Ascending aorta (tissue), 2 donors: Measurements from ENCODE around the gene CACNA1B. TPM values are rescaled to one million over a fixed set of nuclear protein-coding genes. Genes with fewer than 3 reads are reported as not detected.
"Not testable (repeated sequence)": the region's sequence is repeated elsewhere in the genome, so short reads cannot be mapped to it uniquely, and the experiment has no call there.

Experiments used
- DNase-seq, 2 donors: peaks; one replicate each; pipeline ENCODE4 v3.0.0-alpha.2; 2019; ENCODE audit warnings: low spot score in 2 of 2
- H3K27ac ChIP-seq, 2 donors: fragments of 200-600 bp; sonication (generic); one replicate each; pipeline ENCODE4 v1.5.1; 2016 to 2017; ENCODE audit warnings: mild to moderate bottlenecking in 1 of 2
- H3K27me3 ChIP-seq: fragments of 200-600 bp; sonication (generic); one replicate; pipeline ENCODE4 v1.5.1; 2017
- H3K36me3 ChIP-seq, 2 donors: fragments of 200-600 bp; sonication (generic); one replicate each; pipeline ENCODE4 v1.5.1; 2016
- H3K4me1 ChIP-seq, 2 donors: fragments of 200-600 bp; sonication (generic); one replicate each; pipeline ENCODE4 v1.5.1; 2016 to 2017; ENCODE audit warnings: mild to moderate bottlenecking in 1 of 2
- H3K4me3 ChIP-seq, 2 donors: fragments of 200-600 bp; sonication (generic); one replicate each; pipeline ENCODE4 v1.5.1; 2016 to 2017; ENCODE audit warnings: mild to moderate bottlenecking in 1 of 2
- H3K9me3 ChIP-seq, 2 donors: fragments of 200-600 bp; sonication (generic); one replicate each; pipeline ENCODE4 v1.5.1; 2016
- intact Hi-C: fragments of 100-400 bp; cut with DNase I; formaldehyde crosslinking; loops from one replicate; pipeline ENCODE4 v1.15.1; 2023
- total RNA-seq: library from RNA; depleted of rRNA; stranded (reverse); fragments of >200 nt; gene quantifications from one replicate; pipeline ENCODE4 v1.1.0, GENCODE V29; 2016
- TF ChIP-seq, protein P1 (sequence below), 3 experiments: fragments of 200-600 bp in 2 of 3; fragments of 450-650 bp in 1 of 3; sonication (generic) in 2 of 3; IDR thresholded peaks; one replicate each; pipeline ENCODE4 v1.5.1; 2016 to 2019; ENCODE audit warnings: antibody characterized with exemption in 3 of 3, mild to moderate bottlenecking in 1 of 3, moderate library complexity in 1 of 3

Gene CACNA1B
- total RNA-seq, 1 donor from 2014 or later = not detected

DNA sequence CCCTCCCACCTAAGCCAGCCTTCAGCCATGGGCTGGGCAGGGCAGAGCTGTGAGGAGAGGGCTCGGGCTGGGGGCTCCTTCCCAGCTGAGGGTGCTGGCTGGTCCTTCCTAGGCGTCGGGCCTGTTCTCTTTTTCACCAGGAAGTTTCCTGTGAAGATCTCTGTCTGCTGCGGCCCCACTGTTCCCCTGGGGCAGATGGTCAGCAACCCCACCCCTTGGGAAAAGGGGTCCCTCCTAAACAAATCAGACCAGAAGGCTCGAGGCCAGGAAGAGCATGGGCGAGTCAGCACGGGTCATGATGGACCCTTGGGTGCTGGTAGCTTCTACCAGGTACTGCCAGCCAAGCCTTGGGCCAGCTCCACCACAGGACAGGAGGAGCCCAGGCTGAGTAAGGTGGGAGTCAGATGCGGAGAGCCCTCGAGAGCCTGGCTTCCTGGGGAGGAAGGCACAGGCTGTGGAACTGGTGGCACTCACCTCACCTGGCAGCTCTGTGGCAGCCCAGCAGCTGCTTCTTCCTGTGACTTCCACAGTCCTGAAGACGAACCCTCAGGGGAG, 3.5 kb downstream of the CACNA1B start:
- no peaks in the 10 kb centered on the region for H3K9me3 ChIP-seq
- TF ChIP-seq, protein P1, sequence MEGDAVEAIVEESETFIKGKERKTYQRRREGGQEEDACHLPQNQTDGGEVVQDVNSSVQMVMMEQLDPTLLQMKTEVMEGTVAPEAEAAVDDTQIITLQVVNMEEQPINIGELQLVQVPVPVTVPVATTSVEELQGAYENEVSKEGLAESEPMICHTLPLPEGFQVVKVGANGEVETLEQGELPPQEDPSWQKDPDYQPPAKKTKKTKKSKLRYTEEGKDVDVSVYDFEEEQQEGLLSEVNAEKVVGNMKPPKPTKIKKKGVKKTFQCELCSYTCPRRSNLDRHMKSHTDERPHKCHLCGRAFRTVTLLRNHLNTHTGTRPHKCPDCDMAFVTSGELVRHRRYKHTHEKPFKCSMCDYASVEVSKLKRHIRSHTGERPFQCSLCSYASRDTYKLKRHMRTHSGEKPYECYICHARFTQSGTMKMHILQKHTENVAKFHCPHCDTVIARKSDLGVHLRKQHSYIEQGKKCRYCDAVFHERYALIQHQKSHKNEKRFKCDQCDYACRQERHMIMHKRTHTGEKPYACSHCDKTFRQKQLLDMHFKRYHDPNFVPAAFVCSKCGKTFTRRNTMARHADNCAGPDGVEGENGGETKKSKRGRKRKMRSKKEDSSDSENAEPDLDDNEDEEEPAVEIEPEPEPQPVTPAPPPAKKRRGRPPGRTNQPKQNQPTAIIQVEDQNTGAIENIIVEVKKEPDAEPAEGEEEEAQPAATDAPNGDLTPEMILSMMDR (IDR thresholded peaks at IDR 0.05) = no peak
- no peak for DNase-seq
- no peaks in the 10 kb centered on the region for H3K4me1 ChIP-seq
- H3K36me3 ChIP-seq = no peaks in the 10 kb centered on the region
- H3K27ac ChIP-seq = no peak overlapping the region
- no peak overlapping the region for H3K4me3 ChIP-seq
- H3K27me3 ChIP-seq = peaks cover 13% of the 10 kb centered on the region
- intact Hi-C loops = no loop called here

DNA sequence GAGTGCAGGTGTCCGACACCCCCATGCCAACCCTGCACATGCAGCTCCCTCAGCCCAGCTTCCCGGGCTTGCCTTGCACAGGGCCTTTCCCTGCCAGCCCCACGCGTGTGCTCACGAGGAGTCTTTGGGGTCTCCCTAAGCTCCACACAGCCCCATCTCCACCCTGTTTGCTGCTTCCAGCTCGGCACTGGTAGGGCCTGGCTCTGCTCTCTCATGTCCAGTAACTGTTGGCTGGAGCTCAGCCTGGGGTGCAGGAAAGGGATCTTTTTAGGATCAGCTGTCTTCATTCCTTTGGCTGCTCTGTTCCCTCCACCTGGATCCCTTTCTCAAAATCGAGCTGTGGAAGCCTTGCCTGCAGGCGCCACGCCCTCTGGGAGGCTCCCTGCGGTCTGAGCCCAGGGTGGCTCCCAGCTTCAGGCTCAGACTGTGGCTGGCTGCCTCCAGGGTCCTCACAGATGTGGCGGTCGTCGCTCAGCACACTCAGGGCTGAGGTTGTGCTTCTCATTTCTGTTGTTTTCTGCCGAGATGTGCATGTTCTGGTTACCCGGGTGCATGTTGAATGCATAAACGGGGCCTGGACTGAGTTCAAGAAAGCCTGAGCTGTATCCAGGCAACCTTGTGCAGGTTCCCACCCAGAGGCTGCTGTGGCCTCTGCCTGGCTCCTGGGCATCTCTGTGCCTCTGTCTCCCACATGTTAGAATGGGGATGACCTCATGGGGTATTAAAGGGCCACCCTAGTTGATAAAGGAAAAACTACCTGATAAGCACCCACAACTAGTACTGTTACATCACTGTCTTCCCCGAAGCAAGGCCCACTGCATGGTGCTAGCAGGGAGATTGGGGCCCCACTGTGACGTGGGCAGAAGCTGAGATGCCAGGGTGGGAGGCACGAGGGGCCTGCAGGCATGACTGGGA, 4.3 kb downstream of the CACNA1B start:
- no peak overlapping the region for H3K4me3 ChIP-seq
- H3K9me3 ChIP-seq = no peaks in the 10 kb centered on the region
- DNase-seq = no peak
- H3K27ac ChIP-seq = no peak overlapping the region
- TF ChIP-seq, protein P1 (IDR thresholded peaks at IDR 0.05) = no peak
- peaks cover 11% of the 10 kb centered on the region for H3K27me3 ChIP-seq
- intact Hi-C loops = no loop called here
- no peaks in the 10 kb centered on the region for H3K36me3 ChIP-seq
- no peaks in the 10 kb centered on the region for H3K4me1 ChIP-seq

DNA sequence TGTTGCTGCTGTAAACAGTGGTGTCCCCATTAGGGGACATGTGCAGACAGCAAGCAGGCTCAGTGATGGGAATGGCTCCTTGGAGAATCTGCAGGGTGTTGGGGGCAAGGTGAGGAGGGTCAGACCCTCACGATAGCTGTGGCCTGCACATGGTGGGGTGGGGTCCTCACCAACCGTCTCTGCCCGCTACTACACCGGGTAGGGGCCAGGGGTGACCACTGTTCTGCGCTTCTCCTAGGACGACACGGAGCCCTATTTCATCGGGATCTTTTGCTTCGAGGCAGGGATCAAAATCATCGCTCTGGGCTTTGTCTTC, 4.9 kb downstream of the CACNA1B start:
- TF ChIP-seq, protein P1 (IDR thresholded peaks at IDR 0.05) = no peak
- H3K9me3 ChIP-seq = no peaks in the 10 kb centered on the region

DNA sequence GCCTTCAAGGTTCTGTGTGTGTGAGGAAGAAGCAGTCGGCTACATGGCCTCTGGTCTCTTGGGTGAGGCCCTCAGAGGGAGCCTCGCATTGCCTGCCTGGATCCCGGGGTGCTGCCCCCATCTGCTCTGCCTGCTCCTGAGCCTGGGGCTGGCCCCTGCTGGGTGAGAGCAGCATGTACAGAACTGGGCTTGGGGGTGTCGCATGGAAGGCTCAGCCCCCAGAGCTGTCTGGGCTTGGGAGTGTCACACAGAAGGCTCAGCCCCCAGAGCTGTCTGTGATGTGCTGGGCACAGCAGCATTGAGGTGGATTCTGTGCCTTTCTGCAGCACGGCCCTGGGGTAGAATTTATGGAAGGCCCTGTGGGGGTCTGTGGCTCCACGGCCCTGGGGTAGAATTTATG, 6.4 kb downstream of the CACNA1B start:
- DNase-seq, H3K9me3 ChIP-seq, H3K27ac ChIP-seq, intact Hi-C loops, H3K27me3 ChIP-seq, H3K4me3 ChIP-seq, H3K4me1 ChIP-seq, H3K36me3 ChIP-seq: not testable (repeated sequence)

More for the DNA sequence above, 4.9 kb downstream of the CACNA1B start:
- Histone ChIP-seq H3K27me3 (peaks cover 6% of the 10 kb centered on the region), H3K36me3 (no peaks in the 10 kb centered on the region), H3K4me3 (no peak overlapping the region), H3K4me1 (no peaks in the 10 kb centered on the region), H3K27ac (no peak overlapping the region)
- intact Hi-C loops = no loop called here
- DNase-seq = no peak

GRCh38 chr9:137884547-137884946, 7.0 kb downstream of the CACNA1B start:
- H3K4me3 ChIP-seq, intact Hi-C loops, H3K36me3 ChIP-seq, H3K9me3 ChIP-seq, H3K27ac ChIP-seq, H3K27me3 ChIP-seq, H3K4me1 ChIP-seq, DNase-seq: not testable (repeated sequence)

DNA sequence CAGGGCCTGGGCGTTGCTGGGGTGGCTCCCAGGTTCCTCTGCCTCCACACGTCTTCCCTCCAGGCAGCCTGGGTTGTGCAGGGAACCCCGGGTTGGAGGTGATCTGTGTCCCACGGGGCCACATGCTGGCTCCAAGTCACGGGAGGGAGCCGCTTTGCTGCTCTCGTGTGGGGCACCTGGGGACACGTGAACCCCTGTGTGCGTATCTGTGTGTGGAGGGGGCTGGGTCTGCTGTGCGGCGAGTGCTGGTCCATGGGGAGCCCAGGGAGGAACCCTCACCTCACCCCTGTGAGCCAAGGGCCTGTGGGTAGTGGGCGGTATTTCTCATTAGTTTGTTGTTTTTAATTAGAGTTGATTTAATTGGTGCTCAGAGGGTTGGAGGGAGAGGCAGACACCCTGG, 7.5 kb downstream of the CACNA1B start:
- H3K9me3 ChIP-seq, H3K27ac ChIP-seq, H3K36me3 ChIP-seq, H3K27me3 ChIP-seq, H3K4me1 ChIP-seq, intact Hi-C loops, DNase-seq, H3K4me3 ChIP-seq: not testable (repeated sequence)

DNA sequence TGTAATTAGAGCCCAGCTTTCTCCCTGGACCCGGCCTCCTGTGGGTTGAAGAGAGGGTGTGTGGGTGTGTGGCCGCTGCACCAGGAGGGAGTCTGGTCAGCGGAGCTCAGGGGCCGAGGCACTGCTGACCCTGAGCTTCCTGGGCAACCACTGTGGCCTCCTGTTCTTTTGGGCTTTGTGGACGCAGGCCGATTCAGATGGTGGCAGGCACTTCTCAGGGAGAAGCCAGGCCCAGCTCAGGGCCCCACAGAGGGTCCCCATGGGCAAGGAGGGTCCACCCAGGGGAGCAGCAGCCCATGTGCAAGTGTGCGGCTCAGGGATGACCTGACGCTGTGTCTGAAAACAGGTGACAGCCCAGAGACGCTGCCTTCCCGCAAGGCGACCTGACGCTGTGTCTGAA, 11.0 kb downstream of the CACNA1B start:
- intact Hi-C loops, H3K27me3 ChIP-seq, H3K4me1 ChIP-seq, H3K36me3 ChIP-seq, DNase-seq, H3K9me3 ChIP-seq, H3K27ac ChIP-seq, H3K4me3 ChIP-seq: not testable (repeated sequence)

DNA sequence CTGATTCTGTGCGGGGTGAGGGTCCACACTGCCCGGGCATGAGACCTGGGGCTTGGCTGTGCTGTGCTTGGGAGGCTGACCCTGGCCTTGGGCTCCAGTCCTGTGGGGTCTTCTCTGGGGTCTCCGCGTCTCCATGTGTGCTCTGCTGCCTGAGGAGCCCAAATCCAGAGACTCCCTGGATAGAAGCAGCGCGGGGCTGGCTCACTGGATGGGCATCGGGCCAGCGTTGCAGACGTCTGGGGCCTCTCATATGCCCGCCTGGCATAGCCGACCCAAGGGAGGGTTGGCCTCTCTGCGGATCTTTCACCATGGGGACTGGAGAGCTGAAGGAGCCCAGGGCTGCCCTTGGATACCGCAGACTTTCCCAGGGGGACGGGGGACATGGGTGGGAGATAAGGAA, 12.4 kb downstream of the CACNA1B start:
- peak in 1 of 2 donors; percentile 3 for DNase-seq
- H3K36me3 ChIP-seq = not testable (repeated sequence)

DNA sequence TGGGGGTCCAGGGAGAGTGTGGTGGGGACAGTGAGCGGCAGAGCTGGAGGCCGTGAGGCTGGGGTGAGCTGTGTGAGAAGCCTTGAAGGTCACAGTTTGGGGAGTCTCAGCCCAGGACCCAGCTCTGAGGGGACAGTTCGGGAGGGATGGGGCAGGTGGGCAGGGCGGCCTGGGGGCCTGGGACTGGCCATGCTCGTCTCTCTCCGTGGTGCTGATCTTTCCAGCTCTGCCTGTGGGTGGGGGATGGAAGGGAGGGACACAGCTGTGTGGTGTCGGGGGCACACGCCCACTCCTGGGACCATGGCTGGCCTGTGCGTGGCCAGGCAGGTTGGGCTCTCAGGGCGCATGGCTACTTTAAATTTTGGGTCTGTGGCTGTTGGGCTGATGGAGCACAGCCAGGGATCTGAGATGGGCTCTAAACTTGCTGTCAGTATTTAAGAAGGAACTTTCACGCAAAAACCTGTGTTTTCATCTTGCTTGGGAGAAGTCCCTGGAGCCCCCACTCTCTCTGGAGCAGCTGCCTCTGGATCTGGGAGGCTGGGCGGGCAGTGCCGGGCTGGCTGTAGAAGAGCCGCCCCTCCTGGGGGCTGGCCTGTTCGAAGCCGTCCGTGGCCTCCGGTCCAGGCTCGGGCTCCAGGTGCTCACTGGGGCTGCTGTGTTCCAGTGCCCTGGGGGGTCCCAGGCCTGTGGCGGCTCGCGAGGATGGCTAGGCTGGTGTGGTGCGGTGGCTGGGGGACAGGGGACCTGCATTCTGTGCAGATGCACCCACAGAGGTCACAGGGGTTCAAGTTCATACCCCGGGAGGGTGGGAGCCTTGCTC, 13.4 kb downstream of the CACNA1B start:
- intact Hi-C loops, H3K4me3 ChIP-seq, H3K27me3 ChIP-seq, H3K27ac ChIP-seq, H3K36me3 ChIP-seq, H3K9me3 ChIP-seq, H3K4me1 ChIP-seq: not testable (repeated sequence)
- DNase-seq = peak in 1 of 2 donors; percentile 59

More for the DNA sequence above, 12.4 kb downstream of the CACNA1B start:
- H3K27ac ChIP-seq, H3K9me3 ChIP-seq, H3K27me3 ChIP-seq, H3K4me3 ChIP-seq, intact Hi-C loops, H3K4me1 ChIP-seq: not testable (repeated sequence)
